AG09319 (cell line): ENCODE data around the gene CST5.

Experiments
- DNase-seq: peaks from one replicate; pipeline ENCODE4 v3.0.0-alpha.2; 2010; ENCODE audit warnings: low read depth; ENCODE audit errors: extremely low read depth
- TF ChIP-seq, protein P1 (sequence below): IDR thresholded peaks from 2 replicates; pipeline ENCODE4 v1.5.1; 2011; ENCODE audit warnings: low read depth, mild to moderate bottlenecking, inconsistent platforms, low read length, moderate library complexity

CST5 gene

GRCh38 chr20:23924751-23925150 lies 45.2 kb upstream of the CST5 start:
- TF ChIP-seq, protein P1, sequence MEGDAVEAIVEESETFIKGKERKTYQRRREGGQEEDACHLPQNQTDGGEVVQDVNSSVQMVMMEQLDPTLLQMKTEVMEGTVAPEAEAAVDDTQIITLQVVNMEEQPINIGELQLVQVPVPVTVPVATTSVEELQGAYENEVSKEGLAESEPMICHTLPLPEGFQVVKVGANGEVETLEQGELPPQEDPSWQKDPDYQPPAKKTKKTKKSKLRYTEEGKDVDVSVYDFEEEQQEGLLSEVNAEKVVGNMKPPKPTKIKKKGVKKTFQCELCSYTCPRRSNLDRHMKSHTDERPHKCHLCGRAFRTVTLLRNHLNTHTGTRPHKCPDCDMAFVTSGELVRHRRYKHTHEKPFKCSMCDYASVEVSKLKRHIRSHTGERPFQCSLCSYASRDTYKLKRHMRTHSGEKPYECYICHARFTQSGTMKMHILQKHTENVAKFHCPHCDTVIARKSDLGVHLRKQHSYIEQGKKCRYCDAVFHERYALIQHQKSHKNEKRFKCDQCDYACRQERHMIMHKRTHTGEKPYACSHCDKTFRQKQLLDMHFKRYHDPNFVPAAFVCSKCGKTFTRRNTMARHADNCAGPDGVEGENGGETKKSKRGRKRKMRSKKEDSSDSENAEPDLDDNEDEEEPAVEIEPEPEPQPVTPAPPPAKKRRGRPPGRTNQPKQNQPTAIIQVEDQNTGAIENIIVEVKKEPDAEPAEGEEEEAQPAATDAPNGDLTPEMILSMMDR: no peak
- no peak for DNase-seq

DNA sequence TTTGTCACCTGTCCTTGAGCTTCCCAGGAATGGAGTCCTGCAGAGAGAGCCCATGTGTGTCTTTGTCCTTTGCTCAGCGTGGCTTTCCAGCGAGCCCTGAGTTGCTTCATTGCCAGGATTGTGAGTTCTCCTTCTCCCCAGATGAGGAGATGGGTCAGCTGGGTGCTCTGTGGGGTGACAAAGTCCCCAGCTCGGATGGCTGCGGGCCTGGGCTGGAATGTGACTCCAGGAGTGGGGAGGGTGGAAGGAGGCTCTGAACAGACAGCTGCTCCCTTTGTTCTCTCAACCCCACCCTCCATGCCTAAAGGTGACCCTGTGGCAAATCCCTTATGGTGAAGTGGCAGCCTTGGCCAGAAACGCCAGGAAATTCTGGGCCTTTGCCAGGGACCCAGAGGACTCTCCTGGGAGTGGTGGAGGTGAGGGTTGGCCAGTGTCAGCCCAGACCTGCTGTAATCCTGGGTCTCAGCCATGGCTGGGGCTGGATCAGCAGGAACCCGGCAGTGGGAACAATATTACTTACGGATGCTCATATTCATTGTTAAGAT lies 44.4 kb upstream of the CST5 start:
- DNase-seq: no peak
- TF ChIP-seq, protein P1: no peak

- no peak for DNase-seq
- TF ChIP-seq, protein P1: no peak
These were observed 43.8 kb upstream of the CST5 start for GRCh38 chr20:23923311-23923710.

GRCh38 chr20:23920408-23921325 lies 41.1 kb upstream of the CST5 start:
- DNase-seq: no peak
- TF ChIP-seq, protein P1: no peak

DNA sequence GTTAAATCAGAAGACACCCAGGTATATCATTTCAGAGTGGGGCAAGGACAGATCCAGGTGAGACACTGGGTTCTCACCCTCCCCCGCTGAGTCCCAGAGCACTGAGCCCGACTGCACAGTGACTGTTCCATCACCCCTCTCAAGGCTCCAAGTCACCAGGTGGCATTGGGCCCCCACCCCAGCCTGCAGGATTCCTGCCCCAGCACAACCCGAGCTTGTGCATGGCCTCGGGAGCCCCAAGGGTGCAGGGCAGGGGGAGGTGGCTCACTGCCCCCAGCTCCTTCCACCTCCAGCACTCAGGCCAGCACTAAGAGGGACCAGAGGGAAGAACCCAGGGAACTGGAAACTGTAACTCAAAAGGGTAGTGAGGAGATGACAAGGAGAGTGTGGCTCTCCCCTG lies 39.3 kb upstream of the CST5 start:
- TF ChIP-seq, protein P1: no peak
- no peak for DNase-seq

GRCh38 chr20:23918101-23918862 lies 38.7 kb upstream of the CST5 start:
- TF ChIP-seq, protein P1: no peak
- DNase-seq: no peak
